DMS153 (cell line): ENCODE results near the gene CCDC144A.
"Not testable (repeated sequence)": the region's sequence is repeated elsewhere in the genome, so short reads cannot be mapped to it uniquely, and the experiment has no call there.

Experiments
- DNase-seq: peaks from one replicate; lab custom pipeline; 2025; lab: John Stamatoyannopoulos, UW

CCDC144A gene

DNA sequence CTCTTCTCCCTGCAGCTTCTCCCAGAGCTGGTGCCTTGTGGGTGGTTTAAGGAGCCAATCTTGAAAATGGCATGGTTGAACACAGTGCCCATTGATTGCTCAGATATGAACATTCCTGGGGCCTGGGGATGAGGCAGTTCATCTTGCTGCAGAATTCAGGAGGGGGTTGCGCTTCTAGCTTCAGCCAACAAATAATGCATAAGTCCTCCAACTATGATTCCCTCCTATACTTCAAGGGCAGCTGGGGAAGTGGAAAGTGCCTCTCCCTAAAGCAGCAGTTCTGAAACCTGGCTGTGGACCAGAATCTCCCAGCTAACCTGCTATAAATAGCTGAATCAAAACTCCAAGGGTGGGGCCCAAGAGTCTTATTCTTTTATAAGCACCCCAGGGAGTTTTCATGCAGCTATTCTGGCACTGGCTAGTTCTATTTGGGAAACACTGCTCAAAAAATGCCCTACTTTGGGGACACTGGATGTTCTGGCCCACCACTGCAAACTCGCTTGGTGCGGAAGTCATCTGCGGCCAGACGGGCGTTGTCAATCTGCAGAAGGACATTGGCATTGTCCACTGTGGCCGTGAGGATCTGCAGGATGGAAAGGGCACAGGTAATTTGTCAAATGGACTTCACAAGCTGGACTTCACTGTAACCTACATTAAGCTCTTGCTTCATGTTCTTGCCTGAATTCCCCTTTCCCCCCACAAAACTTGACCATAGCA, 130.3 kb downstream of the CCDC144A start:
- no peak for DNase-seq

DNA sequence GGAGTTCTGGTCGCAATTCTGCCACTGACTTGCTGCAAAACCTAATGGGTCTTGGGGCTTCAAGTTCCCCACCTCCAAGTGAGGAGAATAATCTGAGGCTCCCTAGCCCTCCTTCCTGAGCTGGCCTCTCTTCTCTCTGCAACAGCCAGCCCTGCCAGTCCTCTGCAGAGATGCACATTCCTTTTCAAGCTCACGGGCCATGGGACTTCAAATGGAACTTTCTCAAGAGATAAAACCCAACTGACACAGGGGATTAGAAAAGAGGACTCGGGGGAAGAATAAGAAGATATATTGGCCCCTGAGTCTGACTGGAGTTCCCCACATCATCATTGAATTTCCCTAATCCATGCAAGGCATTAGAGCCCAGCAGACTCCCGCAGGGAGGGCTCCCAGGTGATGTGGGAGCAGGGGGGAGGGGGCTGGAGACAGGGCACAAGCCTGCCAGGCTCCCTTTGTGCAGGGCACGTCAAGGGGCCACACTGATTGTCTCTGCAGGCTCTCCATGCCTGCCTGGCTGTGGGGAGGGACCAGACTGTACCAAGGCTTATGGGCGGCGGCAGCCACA, 131.0 kb downstream of the CCDC144A start:
- DNase-seq: no peak

DNA sequence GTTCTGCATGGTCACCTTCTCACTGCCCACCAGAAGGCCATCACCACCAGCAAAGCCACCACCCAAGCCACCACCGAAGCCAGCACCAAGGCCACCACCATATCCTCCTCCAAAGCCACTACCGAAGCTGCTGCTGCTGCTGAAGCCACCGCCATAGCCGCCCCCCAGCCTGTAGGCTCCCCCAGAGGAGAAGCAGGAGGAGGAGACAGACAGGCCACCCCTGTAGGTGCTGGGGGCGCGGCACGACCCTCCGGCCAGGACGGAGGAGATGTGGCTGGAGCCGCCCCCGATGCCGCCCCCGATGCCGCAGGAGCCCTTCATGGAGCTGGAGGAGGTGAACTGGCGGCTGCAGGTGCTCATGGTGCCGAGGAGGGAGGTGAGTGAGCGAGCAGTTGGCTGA, 132.1 kb downstream of the CCDC144A start:
- not testable (repeated sequence) for DNase-seq

DNA sequence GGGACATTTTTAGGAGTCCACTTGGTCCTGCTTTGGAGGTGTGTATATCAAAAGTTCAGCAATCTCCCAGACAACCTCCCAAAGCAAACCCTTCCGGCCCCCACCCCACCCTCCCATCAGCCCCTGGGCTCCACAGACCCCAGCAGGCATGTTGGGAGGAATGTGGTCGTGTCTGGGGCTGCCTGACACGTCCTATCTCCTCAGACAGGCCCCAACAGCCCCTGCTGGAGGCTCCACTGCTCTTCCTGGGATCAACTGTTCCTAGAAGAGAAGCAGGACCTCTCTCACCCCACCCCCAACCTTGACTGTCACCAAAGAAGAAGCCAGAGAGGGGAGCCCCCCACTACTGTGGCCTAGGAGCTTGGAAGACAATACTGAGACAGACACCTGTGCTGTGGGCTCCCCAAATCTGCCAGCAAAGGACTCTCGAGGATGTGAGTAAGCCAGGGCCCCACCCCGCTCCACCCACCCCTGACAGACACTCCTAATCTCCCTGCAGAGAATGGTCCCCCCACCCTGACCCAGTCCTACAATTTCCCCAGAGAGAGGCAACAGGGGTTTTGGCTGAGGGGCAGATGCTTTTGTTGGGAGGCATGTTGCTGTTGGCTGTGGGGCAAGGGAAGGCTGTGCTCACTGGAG, 133.8 kb downstream of the CCDC144A start:
- DNase-seq: not testable (repeated sequence)
